HL-60 (cell line): ENCODE measurements around the gene SNRPA1.

Experiments used
- DNase-seq, 2 experiments: peaks; one replicate each; pipeline ENCODE4 v3.0.0-alpha.2; 2010 to 2020; ENCODE audit warnings: low read depth in 1 of 2, low spot score in 1 of 2
- H3K27ac ChIP-seq: fragments of 250-450 bp; sonication (Bioruptor Pico); replicated peaks from 2 replicates; pipeline ENCODE4 v1.5.1; 2020; ENCODE audit warnings: mild to moderate bottlenecking, moderate library complexity
- H3K27me3 ChIP-seq: fragments of 250-450 bp; sonication (Bioruptor Pico); 2 replicates; pipeline ENCODE4 v1.5.1; 2021; ENCODE audit warnings: mild to moderate bottlenecking, moderate library complexity; ENCODE audit not compliant: insufficient read depth, poor library complexity, severe bottlenecking
- H3K4me3 ChIP-seq: replicated peaks from 2 replicates; pipeline ENCODE4 v1.5.1; 2011; ENCODE audit warnings: mild to moderate bottlenecking, control low read depth, low read length; ENCODE audit not compliant: insufficient read depth
- CTCF ChIP-seq: IDR thresholded peaks from one replicate; pipeline ENCODE4 v1.5.1; 2011; ENCODE audit warnings: low read length, control low read depth, inconsistent platforms; ENCODE audit not compliant: insufficient read depth
- GABPA ChIP-seq: IDR thresholded peaks from 2 replicates; pipeline ENCODE4 v1.6.1; 2012; ENCODE audit warnings: low read depth
- POLR2AphosphoS5 ChIP-seq: IDR thresholded peaks from 2 replicates; pipeline ENCODE4 v1.6.1; 2012; ENCODE audit warnings: low read depth
- REST ChIP-seq: IDR thresholded peaks from 2 replicates; pipeline ENCODE4 v1.6.1; 2012; ENCODE audit warnings: low read depth; ENCODE audit not compliant: insufficient replicate concordance
- SPI1 ChIP-seq: IDR thresholded peaks from 2 replicates; pipeline ENCODE4 v1.6.1; 2012; ENCODE audit warnings: low read depth, mild to moderate bottlenecking, borderline replicate concordance

The SNRPA1 gene

GRCh38 chr15:101303408-101303807 is 8.4 kb upstream of the SNRPA1 start:
- no peak for TF ChIP-seq SPI1
- no peak for DNase-seq
- H3K27ac ChIP-seq: no peak overlapping the region
- no peak overlapping the region for H3K4me3 ChIP-seq
- no peaks in the 10 kb centered on the region for H3K27me3 ChIP-seq

- no peak for DNase-seq
These were observed 1.7 kb upstream of the SNRPA1 start for GRCh38 chr15:101296418-101297405.

GRCh38 chr15:101295607-101296161 is 636 bp upstream of the SNRPA1 start:
- Histone ChIP-seq H3K27ac (peak overlapping the region; percentile 98), H3K4me3 (peak overlapping the region; percentile 93), H3K27me3 (no peaks in the 10 kb centered on the region)
- no peak for DNase-seq
- TF ChIP-seq CTCF (no peak), REST (no peak), SPI1 (no peak), GABPA (no peak), POLR2AphosphoS5 (no peak)

More at GRCh38 chr15:101296418-101297405, 1.7 kb upstream of the SNRPA1 start:
- no peak for TF ChIP-seq REST
- TF ChIP-seq GABPA: no peak
- no peak for TF ChIP-seq POLR2AphosphoS5
- TF ChIP-seq SPI1: no peak
- TF ChIP-seq CTCF: no peak
- H3K27ac ChIP-seq: peak overlapping the region; percentile 98
- H3K4me3 ChIP-seq: peak overlapping the region; percentile 93; the same call in 1 of the 2 replicates
- H3K27me3 ChIP-seq: no peaks in the 10 kb centered on the region

- no peak for DNase-seq
- no peak for TF ChIP-seq CTCF
- no peak for TF ChIP-seq SPI1
- TF ChIP-seq GABPA: no peak
- TF ChIP-seq POLR2AphosphoS5: no peak
- no peak for TF ChIP-seq REST
- peak overlapping the region; percentile 98; the same call in 1 of the 2 replicates for H3K27ac ChIP-seq
- peak overlapping the region; percentile 93 for H3K4me3 ChIP-seq
- H3K27me3 ChIP-seq: no peaks in the 10 kb centered on the region
These were observed 1.9 kb downstream of the SNRPA1 start for GRCh38 chr15:101293122-101293521.
